ENCODE results near the gene GRPEL2.

Gene GRPEL2

GRCh38 chr5:149345147-149345891 is at the start of gene GRPEL2:
Gene GRPEL2 (plus strand): TSS chr5:149345499. CDS start chr5:149345540, 41 bp downstream.
- DNase-seq (ENCODE audit: low read depth), result peak; percentile 82

- DNase-seq (ENCODE audit: low read depth), result no peak
These were observed 47.8 kb upstream of the GRPEL2 start for GRCh38 chr5:149297340-149298025.

GRCh38 chr5:149298163-149298562 is 47.1 kb upstream of the GRPEL2 start:
- no peak for DNase-seq (ENCODE audit: low read depth)

- DNase-seq (ENCODE audit: low read depth), result no peak
These were observed 46.4 kb upstream of the GRPEL2 start for GRCh38 chr5:149298842-149299404.

DNA sequence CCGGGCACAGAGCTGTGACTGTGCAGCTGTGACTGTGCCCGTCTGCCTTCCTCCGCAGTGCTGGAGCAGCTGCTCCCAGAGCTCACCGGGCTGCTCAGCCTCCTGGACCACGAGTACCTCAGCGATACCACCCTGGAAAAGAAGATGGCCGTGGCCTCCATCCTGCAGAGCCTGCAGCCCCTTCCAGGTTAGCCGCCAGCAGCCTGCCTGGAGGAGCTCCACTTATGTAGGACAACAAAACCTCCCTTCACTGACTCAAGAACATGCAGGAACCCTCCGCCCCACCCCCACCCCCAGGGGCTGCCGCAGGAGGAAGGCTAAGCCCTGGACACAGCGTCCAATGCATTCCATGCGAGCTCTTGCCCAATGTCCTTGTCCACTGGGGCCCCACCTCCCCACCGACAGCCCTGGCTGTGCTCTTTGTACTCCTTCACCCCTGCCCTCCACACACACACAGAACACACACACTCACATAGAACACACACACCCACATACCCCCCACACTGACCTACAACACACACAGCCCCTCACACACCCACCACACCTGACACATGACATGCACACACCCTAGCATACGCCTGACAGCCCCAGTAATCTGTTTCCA is 45.7 kb upstream of the GRPEL2 start:
- DNase-seq (ENCODE audit: low read depth), result no peak

DNA sequence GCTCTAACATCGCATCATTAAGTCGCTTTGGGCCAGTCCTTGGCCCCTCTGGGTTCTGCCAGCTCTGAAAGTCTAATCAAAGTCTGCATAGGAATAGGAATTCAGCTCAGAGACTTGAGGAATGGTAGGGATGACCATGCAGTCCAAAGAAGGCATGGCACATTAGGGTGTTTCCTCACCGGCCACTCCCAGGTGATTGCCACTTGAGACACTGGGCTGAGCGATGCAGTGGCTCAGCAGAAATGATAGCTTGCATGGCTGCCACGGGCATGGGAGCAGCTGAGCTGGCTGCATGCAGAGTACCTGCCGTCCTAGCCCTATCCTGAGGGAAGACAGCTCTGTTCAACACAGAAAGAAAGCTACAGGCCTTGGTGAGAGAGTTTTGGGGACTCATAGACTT is 44.9 kb upstream of the GRPEL2 start:
- DNase-seq (ENCODE audit: low read depth), result no peak

DNA sequence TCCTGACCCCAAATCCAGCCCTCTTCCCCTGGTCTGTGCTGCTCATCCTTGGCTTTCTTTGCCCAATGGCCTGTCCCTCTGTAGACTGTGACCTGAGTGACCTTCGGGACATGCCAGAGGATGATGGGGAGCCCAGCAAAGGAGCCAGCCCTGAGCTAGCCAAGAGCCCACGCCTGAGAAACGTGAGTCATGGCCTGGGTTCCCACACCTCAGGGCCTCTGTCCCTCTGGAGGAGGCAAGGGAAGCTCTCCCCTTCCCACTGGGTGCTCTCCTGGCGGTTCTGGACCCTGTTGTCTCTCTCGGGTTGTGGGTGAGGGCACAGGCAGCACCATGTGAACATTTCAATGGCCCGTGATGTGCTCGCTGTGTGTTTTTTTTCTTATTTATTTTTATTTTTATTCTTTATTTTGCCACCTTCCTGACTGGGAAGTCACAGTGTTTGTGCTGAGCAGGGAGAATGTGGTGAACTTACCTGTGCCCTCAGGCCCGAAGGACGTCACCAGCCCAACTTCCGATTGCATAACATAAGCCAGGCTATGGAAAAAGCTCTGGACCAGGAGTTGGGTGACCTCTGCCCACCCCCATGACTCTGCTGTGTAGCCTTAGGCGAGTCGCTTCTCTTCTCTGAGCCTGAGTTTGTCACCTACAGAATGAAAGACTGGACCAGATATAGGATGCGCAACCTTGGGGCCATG is 44.1 kb upstream of the GRPEL2 start:
- no peak for DNase-seq (ENCODE audit: low read depth)

- no peak for DNase-seq (ENCODE audit: low read depth)
These were observed 43.4 kb upstream of the GRPEL2 start for GRCh38 chr5:149301744-149302380.

DNA sequence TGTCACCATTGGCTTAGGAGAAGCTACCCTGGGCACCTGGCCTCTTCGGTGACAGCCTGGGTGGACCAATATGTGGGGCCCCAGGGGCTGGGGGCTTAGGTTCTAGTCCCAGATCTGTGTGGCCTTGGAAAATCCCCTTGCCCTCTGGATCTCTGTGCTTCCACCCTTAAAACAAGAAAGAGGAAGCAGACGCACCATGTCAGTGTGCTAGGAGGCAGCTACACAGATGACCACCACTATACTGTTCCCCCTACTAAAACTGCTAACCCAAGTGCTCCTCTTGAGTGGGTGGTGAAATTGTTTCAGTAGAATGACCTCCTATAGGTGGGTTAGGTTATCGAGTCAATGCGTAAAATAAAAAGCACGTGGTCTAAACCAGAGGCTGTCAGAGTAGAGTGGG is 42.7 kb upstream of the GRPEL2 start:
- no peak for DNase-seq (ENCODE audit: low read depth)

- no peak for DNase-seq (ENCODE audit: low read depth)
These were observed 42.1 kb upstream of the GRPEL2 start for GRCh38 chr5:149303210-149303609.

- DNase-seq (ENCODE audit: low read depth), result no peak
These were observed 40.9 kb upstream of the GRPEL2 start for GRCh38 chr5:149304195-149305078.

DNA sequence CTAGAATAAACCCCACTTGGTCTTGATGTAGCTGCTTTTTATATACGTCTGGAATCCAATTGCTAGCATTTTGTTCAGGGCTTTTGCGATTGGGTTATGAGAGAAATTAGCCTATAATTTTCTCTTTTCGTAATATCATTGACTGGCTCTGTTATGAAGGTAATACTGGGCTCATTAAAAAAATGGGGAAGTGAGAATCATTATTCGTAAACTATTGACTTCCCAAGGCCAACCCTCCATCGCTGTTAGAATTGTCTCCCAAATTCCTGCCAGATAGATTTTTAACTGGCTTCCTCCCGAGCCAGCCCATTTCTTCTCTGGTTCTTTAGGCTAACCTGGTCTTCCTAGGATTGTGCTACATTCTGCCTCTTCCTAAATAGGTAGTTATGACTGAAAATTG is 35.9 kb upstream of the GRPEL2 start:
- no peak for DNase-seq (ENCODE audit: low read depth)

GRCh38 chr5:149310488-149310887 is 34.8 kb upstream of the GRPEL2 start:
- no peak for DNase-seq (ENCODE audit: low read depth)

GRCh38 chr5:149310947-149311658 is 34.2 kb upstream of the GRPEL2 start:
- DNase-seq (ENCODE audit: low read depth), result no peak

DNA sequence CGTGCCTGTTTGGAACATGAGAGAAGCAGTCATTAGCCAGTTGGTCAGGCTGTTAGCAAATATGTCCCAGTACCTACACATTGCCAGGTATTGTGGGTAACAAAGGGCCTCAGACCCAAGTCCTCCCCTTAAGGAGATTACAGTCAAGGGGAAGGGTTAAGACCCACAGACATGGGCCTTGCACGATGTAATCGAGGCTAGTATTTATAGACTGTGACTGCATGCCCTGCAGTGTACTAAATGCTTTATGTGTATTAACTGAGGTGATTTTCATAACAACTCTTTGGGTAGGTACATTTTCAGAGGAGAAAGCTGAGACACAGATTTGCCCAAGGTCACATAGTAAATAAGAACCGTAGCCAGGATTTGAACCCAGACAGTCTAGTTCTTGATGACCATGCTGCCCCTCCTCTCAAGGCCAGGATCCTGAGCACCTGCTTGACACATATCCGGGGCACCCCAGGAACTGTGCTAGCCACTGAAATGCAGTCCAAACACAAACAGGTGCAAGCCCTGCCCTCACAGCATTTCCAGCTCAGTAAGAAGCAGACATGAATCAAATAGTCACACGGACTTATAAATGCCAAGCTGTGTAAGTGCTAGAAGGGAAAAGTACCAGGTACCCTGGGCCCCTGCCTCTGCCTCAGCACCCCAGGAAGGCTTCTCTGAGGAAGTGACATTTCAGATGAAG is 32.0 kb upstream of the GRPEL2 start:
- no peak for DNase-seq (ENCODE audit: low read depth)

DNA sequence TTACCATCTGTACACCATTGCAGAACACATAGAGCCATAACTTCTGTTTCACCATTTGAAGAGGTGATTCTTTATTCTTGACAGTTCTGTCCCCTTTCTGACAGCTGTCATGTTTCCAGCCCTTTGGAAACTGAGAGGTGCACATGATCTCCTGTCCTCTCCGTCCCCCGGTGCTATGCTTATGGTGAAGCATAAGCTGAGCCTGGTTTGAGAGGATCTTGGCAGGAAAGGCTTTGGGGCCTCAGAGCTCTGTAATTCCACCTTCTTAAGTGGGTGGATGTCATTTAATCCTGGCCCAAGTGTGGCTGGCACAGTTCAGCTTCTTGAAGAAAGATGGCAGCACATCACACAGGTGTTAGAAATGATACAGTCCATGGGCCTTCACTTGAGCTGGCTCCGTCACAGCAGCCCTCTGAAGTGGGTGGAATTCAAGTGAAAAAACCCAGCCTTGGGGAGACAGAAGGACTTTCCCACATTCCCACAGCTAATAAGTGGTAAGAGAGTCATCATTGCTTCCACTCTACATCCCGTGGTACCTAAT is 30.7 kb upstream of the GRPEL2 start:
- DNase-seq (ENCODE audit: low read depth), result no peak

- no peak for DNase-seq (ENCODE audit: low read depth)
These were observed 29.5 kb upstream of the GRPEL2 start for GRCh38 chr5:149315753-149316152.

DNA sequence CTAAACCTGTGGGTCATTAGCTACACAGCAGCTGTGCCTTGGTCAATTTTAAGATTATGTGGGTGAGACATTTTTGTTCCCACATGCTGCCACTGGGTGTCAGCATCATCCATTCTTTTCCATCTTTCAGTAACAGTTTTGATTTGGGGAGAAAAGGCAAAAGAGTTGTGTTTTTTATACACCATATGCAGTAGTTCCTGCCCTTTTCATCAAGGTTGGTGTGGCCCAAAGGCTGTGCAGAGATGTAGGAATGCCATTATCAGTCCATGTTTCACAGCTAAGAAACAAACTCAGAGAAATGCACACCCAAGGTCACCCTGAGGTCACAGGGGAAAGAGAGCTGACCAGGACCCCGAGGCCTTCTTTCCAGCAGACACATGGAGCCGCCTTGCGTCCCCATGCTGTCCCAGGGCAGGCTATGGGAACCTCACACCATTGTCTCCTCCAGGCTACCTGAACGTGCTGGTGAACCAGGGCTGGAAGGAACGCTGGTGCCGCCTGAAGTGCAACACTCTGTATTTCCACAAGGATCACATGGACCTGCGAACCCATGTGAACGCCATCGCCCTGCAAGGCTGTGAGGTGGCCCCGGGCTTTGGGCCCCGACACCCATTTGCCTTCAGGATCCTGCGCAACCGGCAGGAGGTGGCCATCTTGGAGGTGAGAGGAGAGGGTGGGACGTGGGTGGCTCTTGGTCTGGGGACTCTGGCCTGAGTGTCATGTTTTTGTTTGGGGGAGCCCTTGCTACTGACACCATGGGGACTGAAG is 27.8 kb upstream of the GRPEL2 start:
- DNase-seq (ENCODE audit: low read depth), result no peak
